ENCODE results near the gene PGR. TPM values are rescaled to one million over a fixed set of nuclear protein-coding genes. Genes with fewer than 3 reads are reported as not detected.

Gene PGR
- total and polyA plus RNA-seq, 2 of the 8 experiments (the other 6 are each of a cell fraction or from before 2014, with no cell fraction given) = 0.03 to 0.35 TPM

GRCh38 chr11:101176381-101176780, 46.8 kb upstream of the PGR start (continued):
- TF ChIP-seq SAP30 (IDR thresholded peaks at IDR 0.05; ENCODE audit: insufficient read depth, insufficient replicate concordance, low read length) (no peak), POLR2A (IDR thresholded peaks at IDR 0.05; ENCODE audit: control extremely low read depth in 1 of 2, low read depth in 2 of 2, low read length in 2 of 2) (no peak), SIN3A (conservative IDR thresholded peaks at IDR 0.05 in 1 of 2, IDR thresholded peaks at IDR 0.05 in 1 of 2; ENCODE audit: low read depth in 1 of 2, low read length in 2 of 2) (no peak)
